GM19468 (cell line): ENCODE data around the gene PPP1CB.
"Not testable (repeated sequence)": the region's sequence is repeated elsewhere in the genome, so short reads cannot be mapped to it uniquely, and the experiment has no call there.

Source experiments
- ATAC-seq: cut with Tn5 transposase; IDR thresholded peaks from one replicate; pipeline ENCODE4 v1.9.1; 2021; ENCODE audit warnings: mild to moderate bottlenecking, moderate library complexity, moderate number of reproducible peaks; ENCODE audit not compliant: unreplicated experiment; ENCODE audit errors: extremely low read depth

PPP1CB gene

DNA sequence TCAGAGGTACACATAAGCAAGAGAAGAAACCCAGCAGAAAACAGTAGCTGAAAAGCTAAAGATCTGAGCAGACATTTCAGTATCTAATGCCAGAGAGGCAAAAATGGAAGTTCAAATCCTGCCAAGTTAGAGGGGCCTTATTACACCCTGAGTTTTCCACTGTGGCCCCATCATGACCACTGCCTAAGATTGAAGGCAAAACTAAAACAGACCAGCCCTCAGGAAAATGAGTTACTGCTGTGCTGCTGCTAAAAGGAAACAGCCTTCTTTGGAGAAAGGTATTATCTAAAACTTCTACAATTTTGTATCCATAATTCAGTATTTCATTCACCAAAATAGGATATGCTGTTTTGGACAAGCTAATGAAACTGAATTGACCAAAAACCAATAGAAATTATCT is 16.8 kb downstream of the PPP1CB start:
- ATAC-seq: no peak

DNA sequence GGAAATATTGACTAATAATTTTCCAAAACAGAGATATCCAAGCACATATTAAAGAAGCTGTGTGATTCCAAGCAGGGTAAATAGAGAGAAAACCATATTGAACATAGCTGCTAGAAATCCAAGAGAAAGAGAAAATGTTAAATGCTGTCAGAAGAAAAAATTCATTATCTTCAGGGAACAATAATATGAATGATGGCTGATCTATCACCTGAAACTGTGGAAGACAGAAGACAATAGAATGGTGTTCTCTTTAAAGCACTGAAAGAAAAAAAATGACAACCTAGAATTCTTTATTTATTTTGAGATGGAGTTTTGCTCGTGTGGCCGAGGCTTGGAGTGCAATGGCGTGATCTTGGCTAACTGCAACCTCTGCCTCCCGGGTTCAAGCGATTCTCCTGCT is 17.3 kb downstream of the PPP1CB start:
- no peak for ATAC-seq

DNA sequence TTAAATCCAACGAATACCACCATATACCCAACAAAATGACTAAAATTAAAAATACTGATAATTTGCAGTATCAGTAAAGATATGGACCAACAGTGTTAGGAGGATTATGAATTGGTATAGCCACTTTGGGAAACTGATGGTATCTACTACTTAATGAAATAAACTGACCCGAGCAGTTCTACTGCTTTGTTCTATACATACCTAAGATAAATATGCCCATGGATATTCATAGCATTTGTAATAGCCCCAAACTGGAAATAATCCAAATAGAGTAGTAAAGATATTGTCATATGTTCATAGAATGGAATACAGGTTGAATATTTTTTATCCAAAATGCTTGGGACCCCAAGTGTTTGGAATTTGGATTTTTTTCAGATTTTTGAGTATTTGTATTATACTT is 20.7 kb downstream of the PPP1CB start:
- no peak for ATAC-seq

DNA sequence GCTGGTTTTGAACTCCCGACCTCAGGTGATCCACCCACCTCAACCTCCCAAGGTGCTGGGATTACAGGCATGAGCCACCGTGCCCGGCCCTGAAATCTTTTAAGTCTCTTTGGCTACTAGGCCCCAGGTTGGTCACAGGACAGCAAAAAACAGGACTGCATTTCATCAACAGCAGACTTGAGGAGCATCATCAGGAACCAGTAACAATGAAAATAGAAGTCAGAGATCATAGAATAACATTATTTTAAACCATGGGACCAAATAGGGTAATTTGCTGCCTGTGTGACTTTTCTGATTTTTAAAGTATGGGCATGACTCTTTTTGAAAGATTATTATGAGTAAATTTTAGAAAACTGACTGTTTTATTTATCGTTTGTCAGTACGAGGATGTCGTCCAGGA is 24.8 kb downstream of the PPP1CB start:
- ATAC-seq: no peak

DNA sequence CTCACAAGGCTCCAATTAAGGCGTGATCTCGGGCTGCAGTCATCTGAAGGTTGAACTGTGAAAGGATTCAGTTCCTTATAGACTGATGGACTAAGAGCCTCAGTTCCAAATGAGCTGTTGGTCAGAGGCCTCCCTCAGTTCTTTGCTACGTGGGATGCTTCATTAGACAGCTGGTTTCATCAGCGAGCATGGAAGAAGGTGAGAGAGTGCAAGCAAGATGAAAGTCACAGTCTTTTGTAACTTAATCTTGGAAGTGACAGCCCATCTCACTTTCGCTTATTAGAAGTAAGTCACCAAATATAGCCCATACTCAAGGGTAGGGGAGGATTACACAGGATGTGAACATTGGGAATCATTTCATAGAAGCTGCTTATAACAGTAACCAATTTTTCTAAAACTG is 26.8 kb downstream of the PPP1CB start:
- ATAC-seq: no peak

DNA sequence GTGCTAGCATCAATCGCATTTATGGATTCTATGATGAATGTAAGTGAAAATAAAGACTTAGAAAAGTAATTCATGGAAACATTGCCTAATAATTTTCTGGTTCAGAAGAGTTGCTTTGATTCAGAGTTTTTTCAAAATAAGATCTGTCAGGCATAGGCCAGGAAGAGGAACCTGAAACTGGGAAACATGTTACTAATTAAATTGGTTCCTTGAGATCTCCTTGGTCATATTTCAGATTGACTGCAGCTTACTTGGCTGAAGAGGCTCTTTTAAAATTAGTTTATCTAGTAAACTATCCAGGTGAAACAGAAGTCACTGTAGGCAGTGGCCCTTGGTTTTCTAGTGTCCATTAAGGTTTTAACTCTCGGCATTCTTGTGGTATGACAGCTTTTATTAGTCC is 27.4 kb downstream of the PPP1CB start:
- ATAC-seq: no peak

DNA sequence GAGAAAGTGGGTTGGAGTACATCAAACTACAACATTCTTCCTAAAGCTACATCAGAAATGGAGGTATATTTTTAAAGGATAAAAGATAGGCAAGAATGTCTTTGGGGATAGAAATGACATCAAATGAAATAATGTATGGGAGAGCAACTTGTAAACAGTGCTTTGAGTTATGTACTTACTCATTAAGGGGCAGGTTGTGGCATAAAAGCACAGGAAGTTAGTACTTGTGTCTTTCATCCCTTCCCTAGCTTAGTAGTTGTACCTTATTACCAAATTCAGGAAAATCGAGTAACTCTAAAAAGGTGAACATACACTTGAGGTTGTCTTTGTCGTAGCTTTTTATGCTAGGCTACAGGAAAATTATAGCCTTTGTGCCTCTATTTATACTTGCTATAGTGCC is 28.9 kb downstream of the PPP1CB start:
- no peak for ATAC-seq

DNA sequence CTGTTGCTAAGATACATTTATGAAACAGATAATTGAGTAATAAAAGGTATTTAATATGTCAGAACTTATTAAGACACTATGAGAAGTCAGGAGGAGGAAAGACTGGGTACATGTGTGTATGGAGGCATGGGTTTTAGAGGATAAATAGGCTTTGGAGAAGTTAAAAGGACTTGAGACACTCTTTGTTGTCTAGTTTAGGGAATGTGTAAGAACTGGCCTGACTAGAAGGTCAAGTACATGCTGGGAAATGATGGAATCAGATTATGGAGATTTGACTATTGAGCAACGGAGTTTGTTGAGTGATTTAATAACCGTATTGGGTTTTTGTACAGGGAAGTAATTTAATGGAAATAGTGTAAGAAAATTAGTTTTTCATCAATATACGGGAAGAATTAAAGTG is 30.8 kb downstream of the PPP1CB start:
- no peak for ATAC-seq

DNA sequence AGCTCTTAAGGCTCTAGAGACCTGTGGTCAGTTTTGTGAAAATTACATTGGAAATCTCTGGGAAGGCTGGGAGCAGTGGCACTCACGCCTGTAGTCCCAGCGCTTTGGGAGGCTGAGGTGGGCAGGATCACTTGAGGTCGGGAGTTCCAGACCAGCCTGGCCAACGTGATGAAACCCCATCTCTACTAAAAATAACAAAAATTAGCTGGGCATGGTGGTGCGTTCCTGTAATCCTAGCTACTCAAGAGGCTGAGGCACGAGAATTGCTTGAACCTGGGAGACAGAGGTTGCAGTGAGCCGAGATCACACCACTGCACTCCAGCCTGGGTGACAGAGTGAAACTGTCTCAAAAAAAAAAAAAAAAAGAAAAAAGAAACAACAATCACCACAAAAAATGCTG is 32.9 kb downstream of the PPP1CB start:
- not testable (repeated sequence) for ATAC-seq

DNA sequence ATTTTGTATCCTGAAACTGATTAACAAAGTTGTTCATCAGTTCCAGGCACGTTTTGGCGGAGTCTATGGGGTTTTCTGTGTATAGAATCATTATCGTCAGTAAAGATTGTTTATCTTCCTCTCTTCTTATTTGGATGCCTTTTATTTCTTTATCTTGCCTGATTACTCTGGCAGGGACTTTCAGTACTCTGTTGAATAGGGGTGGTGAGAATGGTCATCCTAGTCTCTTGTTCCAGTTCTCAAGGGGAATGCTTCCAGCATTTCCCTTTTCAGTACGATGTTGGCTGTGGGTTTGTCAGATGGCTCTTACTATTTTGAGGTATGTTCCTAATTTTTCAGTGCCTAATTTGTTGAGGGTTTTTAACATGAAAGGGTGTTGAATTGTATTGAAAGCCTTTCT is 45.0 kb downstream of the PPP1CB start:
- no peak for ATAC-seq

DNA sequence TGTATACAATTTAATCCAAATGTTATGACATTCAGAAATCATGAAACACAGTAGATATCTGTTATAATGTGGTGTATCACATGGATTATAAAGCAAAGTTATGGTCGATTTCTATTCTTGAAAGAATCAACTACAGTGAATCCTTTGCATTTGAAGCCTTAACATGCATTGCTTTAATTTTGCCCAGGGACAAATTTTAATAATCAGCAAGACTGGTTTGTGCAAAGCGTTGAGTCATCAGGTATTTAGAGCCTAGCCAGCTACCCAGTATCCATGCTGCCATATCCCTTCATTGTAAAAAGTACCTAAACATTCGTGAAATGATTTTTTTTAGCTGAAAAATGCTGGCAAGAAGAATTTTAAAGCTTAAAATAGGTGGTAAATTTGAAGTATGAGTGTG is 50.1 kb downstream of the PPP1CB start:
- no peak for ATAC-seq

DNA sequence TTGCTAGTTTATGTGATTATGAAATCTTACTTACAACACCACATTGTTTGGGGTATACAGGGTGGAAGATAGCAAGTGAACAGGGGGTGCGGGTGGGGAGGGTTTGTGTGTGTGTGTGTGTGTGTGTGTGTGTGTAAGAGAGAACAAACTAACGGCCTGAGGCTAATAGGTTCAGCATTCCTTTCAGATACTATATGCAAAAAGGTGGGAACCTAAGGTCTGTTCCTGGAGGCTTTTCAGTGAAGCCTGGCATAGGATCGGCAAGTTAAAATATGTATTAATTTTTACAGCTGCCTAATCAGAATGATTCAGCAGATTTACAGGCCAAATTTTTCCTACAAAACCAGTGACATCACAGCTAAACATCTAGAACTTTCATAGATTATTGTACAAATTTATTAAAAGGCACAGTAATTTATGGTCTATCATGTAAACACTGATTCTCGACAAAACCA is 51.4 kb downstream of the PPP1CB start:
- ATAC-seq: no peak

DNA sequence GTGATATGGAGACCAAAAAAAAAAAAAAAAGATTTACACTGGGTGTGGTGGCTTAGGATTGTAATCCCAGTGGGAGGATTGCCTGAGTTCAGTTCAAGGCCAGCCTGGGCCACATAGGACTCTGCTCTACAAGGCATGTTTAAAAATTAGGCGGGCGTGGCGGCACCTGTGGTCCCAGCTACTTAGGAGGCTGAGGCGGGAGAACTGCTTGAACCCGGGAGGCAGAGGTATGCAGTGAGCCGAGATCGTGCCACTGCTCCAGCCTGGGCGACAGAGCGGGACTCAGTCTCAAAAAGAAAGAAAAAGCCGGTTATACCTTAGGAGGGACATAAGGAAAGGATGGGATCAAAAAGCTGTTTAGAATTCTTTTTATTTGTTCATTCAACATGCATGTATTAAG is 58.3 kb downstream of the PPP1CB start:
- no peak for ATAC-seq

DNA sequence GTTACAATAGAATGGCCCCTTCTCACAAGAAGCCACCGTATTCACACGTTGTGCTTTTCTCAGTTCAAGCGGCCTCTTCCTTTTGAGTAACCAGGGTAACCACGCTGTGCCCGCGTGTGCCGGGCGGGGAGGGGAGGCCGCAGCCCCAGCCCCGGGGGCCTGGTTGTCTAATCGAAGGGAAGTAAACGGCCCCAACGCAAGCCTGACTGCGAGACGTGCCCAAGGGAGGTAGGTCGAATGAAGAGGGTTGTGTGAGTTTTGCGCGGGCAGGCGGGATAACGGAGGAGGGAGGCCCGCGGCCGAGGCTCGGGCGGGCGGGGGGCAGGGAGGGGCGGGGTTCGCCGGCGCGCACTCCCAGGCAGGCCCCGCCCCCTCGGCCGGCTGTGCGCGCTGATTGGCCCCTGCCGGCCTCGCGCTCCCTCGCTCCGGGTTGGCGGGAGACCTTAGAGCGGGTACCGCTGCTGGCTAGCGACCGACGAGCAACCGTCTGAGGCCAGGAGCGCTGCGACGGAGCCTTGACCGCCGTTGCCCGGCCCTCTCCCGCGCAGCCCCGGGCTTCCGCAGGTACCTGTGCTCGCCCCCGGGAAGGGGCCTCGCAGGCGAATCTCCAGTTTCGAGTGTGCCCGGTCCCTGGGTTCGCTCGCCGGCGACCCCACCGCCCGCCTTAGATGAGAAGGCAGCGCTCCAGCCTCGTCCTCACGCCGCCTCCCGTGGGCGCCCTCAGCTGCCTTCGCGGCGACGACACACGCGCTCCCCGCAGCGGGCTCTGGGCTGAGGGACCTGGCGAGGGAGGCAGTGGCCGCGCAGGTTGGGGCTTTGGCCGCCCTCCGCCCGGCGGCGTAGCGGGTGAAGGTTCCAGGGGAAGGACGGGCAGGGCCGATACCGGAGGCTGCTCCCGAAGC is 59.0 kb downstream of the PPP1CB start, which contains the start of gene SPDYA:
SPDYA (plus strand) TSS at position 451 of the 902 bp plus-strand sequence. CDS start 5,181 bp downstream, outside the sequence.
- peak; percentile 48 for ATAC-seq

DNA sequence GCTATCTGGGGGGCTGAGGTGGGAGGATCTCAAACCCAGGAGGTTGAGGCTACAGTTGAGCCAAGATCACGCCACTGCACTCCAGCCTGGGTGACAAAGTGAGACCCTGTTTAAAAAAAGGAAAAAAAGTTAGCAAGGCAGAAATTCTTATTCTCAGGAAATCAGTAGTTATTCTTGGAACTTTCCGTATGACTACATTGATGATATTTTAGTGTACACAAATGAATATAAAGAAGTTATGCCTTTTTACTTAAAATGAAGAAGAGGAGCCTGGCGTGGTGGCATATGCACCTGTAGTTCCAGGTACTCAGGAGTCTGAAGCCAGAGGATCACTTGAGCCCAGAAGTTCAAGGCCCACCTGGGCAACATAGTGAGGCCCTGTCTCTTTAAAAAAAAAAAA is 66.4 kb downstream of the PPP1CB start:
- no peak for ATAC-seq

DNA sequence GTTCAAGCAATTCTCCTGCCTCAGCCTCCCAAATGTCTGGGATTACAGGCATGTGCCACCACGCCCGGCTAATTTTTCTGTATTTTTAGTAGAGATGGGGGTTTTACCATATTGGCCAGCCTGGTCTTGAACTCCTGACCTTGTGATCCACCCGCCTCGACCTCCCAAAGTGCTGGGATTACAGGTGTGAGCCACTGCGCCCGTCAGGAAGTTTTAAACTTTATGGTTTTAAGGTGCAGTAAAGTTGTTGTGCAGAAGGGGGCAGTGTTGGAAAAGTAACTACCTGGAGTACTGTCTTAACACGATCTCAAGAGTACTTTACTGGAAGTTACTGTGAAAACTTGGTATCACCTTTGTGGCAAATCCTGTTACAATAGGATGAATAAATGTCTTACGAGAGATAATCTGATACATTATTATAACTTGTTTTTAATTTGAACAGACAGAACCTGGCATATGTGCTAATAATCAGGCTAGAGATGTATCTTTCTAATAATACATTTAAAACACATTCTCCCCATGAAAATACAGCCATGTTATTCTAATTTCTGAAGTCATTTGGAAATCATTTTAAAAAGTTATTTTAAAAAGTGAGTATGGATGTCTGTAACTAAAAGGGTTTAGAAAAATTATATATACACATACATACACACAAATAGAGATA is 69.8 kb downstream of the PPP1CB start:
- no peak for ATAC-seq

DNA sequence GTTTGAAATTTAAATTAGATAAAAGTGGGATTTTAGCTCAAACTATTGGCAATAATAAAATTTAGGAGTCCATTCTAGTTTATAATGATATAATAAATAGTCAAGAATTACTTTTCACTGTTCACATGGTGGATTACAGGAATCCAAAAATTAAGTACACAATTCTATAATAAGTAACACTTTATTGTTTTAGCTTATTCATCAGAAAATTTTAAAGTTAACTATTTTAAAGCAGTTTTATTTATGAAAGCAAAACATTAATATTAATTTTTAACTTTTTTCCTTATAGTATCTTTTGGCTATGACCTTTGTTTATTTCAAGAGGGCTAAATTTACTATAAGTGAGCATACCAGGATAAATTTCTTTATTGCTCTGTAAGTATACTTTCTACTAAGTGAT is 70.4 kb downstream of the PPP1CB start:
- no peak for ATAC-seq

DNA sequence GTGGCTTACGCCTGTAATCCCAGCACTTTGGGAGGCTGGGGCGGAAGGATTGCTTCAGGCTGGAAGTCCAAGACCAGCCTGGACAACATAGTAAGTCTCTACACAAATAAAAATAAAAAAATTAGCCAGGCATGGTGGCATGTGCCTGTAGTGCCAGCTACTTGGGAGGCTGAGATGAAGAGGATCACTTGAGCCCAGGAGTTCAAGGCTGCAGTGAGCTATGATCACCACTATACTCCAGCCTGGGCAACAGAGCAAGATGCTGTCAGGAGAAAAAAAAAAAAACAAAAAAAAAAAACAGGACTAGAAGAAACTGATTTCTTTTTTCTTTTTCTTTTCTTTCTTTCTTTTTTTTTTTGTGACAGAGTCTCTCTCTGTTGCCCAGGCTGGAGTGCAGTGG is 72.6 kb downstream of the PPP1CB start:
- ATAC-seq: no peak

DNA sequence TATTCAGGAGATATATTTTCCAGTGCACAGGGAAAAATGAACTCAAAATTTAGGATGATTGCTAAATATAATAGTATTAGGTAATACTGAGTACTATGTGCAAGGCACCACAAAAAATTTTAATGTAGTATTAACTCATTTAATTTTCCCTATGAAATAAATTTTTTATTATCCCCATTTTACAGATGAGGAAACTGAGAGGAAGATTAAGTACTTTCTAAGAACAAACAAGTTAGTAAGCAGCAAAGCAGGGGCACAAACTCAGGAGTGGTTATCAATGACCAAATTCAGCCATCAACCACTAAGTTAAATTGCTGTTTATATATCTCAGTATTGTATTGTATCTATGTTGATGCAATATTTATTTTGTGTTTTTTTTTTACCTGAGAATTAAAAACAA is 73.2 kb downstream of the PPP1CB start:
- no peak for ATAC-seq

DNA sequence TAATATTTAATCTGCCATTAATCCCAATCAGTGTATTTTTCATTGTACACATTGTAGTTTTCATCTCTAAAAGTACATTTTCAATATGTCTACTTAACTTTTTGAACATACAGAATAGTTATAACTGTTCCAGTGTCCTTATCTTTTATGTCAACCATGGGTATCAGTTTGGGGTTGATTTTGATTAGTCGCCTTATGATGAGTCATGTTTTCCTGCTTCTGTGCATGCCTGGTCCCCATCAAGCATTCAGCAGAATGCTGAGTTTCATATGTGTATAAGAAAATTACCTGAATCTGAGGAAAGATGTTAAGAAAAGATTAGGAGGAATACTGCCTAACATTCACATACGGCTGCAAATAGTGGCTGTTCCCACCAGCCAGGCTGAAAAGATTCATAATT is 76.8 kb downstream of the PPP1CB start:
- ATAC-seq: no peak

DNA sequence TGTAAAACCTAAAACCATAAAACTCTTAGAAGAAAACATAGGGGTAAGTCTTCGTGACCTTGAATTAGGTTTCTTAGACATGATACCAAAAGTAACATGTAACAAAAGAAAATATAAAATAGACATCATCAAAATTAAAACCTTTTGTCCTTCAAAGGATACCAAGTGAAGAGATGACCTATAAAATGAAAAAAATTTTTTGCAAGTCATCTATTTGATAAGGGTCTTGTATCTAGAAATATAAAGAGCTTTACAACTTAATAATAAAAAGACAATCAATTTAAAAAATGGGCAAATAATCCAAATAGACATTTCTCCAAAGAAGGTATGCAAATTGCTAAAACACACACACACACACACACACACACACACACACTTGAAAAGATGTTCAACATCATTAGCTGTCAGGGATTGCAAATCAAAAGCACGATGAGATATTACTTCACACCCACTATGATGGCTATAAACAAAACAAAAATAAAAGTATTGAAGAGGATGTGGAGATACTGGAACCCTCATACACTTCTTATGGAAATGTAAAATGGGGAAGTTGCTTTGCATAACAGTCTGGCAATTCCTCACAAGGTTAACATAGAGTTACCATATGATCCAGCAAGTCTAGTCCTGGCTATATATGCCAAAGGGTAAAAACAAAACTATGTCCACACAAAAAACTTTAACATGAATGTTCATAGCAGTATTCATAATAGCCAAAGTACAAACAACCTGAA is 82.3 kb downstream of the PPP1CB start:
- no peak for ATAC-seq
